ENCODE data around the gene SALL1.

Gene SALL1

DNA sequence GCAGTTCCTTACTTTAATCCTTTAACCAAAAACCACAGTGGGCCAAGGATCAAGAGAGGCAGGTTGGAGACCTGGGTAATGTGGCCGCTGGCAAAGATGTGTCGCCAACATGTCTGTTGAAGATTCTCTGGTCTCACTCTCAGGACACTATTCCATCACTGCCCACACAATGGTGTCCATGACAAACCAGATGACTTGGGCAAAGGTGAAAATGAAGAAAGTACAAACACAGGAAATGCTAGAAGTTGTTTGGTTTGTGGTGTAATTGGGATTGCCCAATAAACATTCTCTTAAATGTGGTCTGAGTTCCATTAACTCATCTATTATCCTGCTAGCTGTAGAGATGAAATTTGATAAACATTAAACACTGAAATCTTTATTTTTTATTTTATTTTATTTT lies 43.3 kb downstream of the SALL1 start:
- DNase-seq, result no peak

DNA sequence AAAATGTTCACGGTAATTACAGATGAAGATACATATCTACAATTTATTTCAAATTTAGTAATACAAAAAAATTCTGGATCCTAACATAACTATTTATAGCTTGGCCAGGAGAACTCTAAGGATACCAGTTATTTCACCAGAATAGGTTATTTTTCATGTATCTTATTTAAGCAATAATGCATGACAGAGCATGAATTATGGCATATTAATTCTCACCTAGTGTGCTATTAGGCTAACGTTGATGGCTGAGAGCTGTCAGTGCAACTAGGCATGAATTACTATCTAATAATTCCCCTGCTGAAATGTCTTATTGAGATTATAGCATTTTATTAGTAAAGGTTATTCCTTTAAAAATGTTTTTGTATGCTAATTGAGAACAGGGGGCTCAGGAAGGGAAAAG lies 44.5 kb downstream of the SALL1 start:
- DNase-seq, result no peak

DNA sequence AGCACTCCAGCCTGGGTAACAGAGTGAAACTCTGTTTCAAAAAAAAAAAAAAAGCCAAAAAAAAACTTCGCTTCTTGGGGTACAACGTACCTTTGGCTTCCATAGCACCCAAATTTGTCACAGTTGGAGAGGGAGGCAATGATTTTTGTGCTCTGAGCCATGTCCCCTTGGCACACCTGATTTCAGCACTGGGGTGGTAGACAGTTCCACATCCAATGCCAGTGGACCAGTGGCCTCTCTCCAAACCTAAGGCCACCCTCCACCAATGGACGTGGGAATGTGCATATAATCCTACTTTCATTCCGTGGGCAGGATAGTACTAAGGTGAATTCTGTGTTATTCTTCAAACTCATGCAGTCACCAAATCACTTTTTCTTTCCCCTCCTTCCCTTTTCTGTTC lies 47.5 kb downstream of the SALL1 start:
- no peak for DNase-seq

DNA sequence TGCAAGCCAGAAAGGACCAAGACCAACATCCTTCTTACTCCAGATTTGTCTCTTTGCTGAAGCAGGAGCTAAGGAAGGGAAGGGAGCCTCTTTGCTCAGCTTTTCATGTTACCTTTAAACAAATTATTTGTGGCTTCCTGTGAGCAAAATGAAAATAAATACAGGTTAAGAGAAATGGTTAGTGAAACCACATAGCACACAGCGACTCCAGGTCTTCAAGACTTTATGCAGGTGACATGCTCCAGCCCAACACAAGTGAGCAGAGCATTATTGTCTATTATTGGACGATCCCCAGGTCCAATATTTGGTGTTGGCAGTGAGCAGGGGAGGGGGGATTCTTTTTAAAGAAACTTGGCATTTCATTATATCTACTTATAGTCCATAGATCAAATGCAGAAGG lies 53.3 kb downstream of the SALL1 start:
- DNase-seq, result no peak

DNA sequence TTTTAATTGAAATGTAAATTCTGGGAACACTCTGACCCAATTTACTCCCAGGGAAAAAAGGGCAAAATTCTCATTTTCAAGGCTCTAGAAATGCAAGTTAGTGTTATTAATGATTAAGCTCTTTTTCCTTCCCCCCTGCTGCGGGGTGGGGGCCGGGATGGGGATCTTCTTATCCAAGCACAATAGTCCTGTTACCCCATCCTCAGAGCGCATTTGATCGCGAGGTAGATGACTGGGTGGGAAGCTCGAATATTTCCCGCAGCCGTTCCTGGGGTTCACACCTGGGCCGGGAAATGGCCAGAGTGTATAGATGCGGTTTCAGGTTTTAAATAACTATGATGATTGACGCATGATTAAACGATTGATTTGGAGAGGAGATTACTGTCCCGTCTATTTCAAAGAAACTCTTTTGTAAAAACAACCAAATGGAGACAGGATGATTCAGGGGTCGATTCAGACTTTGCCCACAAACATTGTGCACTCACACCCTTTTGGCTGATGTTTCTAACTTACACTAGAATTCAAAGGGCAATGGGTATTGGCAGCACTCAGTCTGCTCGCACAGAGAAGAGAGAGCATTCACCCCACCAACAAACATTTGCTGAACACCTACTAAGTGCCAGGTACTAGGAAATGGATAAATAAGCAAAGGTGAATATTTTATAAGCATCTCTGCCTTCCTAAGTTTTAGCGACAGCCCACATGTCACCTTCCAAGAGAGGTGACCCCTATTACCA lies 55.0 kb downstream of the SALL1 start:
- no peak for DNase-seq

DNA sequence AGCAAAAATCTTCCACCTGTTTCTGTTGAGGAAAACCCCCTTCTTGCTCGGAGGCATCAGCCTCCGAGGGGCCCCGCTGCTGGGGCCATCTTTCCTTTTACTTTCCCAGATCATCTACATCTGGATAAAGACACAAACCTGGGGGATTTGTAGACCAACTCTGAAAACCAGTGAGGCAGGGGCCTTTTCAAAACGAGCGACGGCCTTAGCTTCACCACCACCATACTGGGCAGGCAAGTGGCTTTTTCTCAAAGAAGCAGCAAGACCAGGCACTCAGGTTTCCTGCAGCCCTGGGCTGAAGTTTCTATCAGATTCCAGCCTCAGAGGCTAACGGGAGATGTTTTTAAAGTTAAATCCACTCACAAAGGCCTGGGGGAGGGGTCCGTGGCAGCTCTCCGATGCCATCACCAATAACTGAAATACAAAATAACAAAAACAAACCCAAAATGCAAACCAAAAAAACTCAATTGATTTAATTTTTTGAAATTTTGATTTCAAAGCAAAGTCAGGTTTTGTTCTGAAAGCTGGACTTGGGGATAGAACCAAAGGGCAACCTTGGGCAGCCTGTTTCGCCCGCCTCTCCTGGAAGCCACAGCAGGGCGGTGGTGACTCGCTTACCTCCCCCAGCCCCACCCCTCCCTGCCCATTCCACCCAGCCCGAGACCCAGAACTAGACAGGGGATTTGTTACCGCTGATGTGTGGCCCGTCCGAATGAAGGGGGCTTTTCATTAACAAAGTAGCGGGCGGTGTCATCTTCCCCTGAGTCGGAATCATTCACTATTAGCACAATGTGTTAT lies 55.8 kb downstream of the SALL1 start:
- no peak for DNase-seq

DNA sequence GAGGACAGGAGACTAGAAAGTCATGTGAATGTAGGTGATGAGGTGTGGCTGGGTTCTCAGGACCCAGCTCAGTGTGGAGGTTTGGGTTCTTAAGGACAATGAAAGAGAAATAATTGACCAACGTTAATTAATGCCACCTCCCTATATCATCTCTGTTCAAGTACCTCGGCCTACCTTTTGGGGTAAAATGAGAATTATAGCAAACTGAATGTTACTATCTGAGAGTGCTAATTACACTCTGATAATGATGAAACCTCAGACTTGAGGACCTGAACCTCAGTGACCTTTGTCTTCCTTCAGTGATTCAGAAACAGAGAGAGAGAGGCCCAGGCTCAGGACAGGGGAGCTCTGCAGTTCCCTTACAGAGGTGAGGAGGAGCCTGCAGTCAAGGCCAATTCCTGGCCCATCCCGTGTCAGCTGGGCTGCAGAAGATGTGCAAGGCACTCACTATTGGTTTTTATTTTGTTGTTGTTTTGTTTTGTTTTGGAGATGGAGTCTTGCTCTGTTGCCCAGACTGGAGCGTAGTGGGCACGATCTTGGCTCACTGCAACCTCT lies 57.3 kb downstream of the SALL1 start:
- no peak for DNase-seq

All from suppressor macrophage treated with lipopolysaccharide for 1 hour (primary cell).